Dermis microvascular lymphatic vessel endothelial cell (primary cell): ENCODE data around the gene ATF6. TPM values are rescaled to one million over a fixed set of nuclear protein-coding genes. Genes with fewer than 3 reads are reported as not detected.

Experiments used
- DNase-seq, 2 donors: peaks; one replicate each; pipeline versions ENCODE4 v3.0.0 to v3.0.0-alpha.2; 2010; ENCODE audit warnings: low read depth in 2 of 2
- total RNA-seq: library from RNA; depleted of rRNA; stranded (reverse); fragments of >200 nt; gene quantifications from 2 replicates; pipeline ENCODE4 v1.2.1, GENCODE V29; 2014

ATF6 gene
- total RNA-seq, 1 donor from 2014 or later: 51.5 TPM

DNA sequence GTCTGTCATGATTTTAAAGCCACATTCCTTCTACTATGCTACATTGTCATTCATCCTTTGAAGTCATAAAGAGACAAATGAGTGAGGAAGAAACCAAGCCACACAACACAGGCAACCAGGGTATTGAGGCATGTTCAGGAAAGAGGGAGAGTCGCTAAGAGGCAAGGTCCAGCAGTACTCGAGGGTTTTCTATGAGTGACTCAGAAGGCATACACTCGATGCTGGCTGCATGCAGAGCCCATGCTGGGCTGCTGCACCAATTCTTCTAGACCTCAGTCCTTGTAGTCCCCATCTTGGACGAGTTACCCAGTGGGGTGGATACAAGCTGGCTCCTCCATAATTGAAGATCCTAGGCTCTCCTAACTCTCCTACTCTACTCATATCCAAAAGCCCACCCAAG is 199.9 kb downstream of the ATF6 start:
- DNase-seq: no peak

DNA sequence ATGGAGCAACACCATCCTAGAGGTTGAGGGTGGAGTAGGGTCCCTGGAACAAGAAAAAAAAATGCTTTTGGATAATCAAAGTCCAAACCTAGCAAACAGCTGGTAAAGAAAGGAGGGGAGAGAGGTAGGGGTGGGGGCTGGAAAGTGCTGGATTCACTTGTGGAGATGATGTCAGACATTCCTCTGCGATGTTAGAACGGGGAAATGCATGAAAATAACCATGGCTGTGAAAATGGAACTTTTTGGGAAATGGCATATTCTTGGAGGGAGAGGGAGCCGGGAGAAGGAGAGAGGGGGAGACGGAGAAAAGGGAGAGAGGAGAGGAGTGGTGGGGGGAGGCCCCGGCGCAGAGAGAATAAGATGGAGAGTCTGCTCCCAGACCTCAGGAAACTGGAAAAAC is 203.9 kb downstream of the ATF6 start:
- no peak for DNase-seq

DNA sequence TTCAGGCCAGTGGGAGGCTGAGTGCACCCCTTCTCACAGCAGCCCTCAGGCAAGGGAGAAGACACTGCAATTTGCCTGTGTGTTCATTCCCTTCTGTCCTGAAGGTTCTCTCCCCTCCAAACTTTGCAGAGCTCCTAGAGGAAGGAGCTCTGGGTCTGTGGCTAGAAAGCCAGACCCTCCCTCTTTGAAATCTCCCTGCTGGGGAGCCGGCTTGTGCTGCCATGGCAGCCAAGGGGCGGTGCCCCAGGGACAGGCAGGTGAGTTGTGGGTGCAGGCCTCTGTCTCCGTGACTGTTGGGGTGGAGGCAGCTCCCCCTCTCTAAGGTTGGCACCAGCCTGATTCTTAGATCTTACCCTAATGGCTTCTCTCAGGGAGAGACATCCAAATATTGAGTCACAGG is 204.5 kb downstream of the ATF6 start:
- no peak for DNase-seq

DNA sequence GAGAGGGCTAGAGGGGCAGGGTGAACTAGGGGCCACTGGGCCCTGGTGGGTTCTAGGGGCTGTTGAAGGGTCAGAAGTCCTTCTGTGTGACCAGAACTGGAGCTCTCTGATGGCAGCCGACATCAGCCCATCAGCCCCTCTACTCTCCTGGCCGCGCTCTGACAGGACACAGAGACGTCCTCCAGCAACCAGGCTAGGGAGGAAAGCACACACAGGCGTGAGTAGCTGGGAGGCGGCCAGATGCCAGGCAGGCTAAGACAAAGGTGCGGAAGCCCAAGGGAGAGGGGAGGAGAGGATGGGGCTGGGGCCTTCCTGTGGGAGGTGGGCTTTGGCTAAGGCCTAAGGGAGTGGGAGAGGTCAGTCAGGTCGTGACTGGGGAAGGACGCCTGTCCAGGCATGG is 206.7 kb downstream of the ATF6 start:
- DNase-seq: no peak

DNA sequence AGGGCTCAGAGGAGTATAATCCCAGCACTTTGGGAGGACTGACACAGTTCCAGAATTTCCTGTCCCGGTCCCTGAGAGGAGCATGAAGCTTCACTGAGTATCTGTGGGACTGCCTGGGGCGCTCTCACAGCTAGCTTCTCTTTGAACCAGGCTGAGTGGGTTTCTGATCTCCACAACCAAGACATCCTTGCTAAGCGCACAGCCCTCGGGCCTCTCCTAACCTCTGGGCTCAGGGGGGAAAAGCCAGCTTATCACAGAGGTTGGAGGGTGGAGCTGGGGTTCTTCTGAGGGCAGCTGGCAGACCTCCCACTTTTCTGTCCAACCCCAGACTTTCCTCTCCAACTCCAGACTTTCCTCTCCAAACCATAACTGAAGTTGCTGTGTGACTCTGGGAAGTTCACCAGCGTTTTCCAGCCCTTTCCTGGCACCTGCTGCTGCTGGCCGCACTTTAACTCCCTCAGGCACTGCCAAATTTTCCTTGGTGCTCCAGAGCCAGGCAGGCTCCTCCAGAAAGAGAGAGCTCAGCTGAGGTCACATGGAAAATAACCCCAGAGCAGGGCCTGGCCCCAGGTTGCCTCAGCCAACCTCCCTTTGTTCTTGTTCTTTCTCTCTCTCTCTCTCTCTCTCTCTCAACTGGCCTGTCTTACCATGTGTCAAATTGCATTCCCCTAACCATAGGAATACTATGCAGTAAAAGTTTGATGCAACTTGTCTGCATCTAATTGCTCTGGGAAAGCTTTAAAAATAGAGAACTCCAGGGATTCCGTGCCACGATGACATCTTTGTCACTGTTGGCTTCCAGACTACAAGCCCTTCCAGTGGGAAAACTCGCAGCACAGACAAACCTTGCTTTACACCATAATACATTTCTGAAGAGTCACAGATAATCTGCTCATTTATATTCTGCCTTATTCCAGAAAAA is 208.1 kb downstream of the ATF6 start:
- no peak for DNase-seq

DNA sequence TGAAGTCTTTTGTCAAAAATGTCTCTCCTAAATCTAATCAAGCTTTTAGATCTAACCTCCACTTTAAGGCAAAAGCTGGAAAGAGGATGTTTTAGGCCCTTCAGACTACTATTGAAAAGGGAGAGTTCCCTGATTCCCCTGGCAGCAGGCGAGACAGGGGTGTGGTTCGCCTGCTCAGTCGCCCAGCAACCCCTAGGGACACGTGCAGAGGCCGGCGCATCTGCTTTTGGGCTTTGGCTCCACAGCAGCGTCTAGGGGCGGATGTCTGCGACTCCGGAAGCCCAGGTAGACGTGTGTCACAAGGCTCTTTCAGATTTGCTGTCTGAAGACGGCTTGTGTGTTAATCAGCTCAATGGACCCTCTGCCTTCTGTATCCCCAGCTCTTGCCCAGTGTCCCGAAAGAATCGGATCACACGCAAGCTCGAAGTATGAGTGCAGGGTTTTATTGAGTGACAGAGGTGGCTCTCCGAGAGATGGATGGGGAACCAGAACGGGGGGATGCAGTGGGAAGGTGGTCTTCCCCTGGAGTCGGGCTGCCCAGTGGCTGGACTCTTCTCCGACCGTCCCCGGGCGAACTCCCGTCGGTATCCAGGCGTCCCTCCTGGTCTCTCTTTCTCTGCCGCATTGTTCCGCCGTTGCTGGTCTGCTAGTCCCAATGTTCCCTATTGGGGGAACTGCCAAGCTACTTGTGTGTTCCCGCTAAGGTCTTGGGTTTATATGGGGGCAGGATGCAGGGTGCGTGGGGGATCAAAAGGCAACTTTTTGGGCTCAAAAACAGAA is 212.1 kb downstream of the ATF6 start:
- no peak for DNase-seq

DNA sequence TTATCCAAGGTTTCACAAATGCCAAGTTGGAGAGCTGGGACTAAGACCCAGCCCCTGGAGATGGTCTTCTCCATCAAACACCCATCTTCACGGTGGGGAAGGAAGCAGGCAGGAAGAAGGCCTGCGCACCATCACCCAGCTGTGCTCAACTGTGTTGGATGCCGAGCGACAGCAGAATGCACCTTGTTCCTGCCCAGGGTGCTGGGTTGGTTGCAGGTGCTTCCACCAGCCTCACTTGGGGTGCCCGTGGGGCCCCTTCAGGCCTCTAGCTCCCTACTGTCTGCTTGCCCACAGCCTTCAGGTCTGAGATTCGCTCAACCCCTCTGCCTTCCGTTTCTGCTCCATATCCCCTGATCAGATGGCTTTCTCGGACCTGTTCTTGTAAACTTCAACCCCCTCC is 215.0 kb downstream of the ATF6 start:
- DNase-seq: no peak

DNA sequence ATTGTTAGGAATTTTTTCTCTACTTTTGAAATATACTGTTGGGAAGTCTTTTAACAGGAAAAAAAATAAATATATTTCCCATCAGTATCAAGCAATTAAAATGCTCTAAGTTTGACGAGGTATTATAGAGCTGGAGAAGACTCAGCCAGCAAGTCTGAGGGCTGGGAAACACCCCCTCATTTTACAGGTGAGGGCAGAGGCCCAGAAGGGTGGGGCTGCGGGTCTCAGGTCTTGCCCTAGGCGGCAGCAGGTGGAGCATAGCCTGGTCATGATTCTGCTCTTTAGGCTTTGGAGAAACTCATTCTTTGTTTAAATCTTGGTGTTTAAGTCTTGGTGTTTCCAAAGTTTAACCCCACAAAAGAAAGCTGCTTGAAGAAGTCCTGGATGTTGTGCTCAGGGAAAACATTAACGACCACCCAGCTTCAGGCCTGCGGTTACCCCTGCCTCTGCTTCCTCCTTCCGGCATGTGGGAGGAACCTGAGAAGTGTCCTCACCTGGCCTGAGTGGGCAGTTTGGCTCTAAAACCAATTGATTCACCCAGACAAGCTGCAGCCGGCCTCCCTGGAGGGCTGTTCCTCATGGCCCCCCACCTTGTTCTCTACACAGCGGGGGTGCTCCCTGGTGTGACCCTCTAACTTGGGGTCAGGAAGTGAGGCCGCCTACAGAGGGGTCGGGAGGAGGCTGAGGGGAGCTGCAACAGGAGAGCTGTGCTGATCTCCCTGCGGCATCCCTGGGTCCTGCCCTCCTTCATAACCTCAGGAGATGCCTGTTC is 215.8 kb downstream of the ATF6 start:
- no peak for DNase-seq

DNA sequence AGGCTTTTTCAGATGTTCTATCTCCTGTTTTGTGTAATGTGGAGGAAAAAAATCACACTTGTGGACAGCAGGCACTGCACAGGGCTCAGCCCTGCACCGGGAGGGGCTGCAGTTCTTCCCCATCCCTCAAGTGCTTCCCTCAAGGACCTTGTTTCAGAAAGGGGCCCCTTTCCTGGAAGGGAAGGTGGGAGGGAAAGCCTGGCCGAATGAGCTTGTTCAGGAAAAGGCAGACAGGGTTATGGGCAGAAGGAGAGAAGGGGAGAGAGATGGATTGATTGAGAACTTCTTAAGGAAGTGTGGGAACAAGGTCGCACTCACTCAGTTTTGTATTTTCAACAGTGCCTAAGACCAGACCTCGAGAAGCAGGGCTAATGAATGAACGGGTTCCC is 216.4 kb downstream of the ATF6 start:
- no peak for DNase-seq

DNA sequence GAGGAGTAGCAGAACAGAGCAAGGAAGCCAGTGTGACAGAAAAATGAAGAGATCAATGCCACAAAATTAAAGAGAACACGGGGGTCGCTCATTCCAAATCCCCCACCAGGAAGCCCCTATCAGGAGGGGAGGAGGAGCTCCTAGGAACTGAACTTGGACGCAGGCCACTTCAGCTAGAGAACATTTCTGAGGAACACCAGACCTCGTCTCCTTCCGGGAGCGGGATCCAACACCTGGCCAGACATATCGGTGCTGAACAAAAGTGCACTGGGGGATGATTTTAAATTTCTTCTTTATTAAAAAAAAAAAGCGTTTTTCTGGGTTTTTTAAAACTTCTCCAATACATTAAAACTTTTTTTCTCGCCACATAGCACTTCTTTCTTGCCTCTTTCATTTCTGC is 216.8 kb downstream of the ATF6 start:
- no peak for DNase-seq

DNA sequence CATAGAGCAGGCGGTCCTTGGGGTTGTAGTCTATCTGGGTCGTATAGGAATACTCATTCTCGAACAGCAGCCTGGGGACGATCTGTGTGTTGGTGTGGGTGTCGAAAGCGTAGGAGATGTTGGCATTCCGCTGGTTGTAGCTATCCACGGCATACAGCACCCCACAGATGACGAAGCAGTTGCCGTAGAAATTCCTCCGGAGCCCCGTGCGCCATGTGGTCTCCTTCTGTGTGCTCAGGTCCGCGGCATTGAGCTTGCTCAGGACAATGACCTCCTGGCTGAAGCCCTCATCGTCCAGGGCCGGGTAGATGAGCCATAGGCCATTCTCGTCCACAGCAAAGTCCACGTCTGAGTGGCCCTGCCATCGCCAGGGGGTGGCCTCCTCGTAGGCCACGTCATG is 217.6 kb downstream of the ATF6 start:
- DNase-seq: no peak

DNA sequence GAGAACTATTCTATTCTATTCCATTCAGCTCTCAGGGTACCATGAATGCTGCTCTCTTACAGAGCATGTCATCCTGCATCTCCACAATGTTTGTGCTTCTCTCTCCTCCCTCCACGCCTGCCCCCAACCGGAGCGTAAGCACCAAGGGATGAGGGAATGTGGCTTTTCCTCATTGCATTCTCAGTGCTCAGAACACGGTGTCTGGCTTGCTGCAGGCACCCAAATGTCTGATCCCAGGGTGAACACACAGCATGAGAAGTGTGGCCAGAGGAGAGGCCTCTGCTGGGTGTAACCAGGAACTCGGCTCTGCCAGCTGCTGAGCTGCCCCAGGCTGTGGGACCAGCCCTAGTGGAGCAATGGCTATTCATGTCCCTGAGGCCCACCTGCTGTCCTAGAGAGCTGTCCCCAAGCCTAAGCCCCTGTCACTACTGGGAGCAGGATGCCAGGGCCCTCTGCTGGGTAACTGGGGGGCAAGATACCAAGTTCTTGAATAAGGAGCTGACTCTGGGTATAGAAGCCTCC is 219.2 kb downstream of the ATF6 start:
- no peak for DNase-seq

DNA sequence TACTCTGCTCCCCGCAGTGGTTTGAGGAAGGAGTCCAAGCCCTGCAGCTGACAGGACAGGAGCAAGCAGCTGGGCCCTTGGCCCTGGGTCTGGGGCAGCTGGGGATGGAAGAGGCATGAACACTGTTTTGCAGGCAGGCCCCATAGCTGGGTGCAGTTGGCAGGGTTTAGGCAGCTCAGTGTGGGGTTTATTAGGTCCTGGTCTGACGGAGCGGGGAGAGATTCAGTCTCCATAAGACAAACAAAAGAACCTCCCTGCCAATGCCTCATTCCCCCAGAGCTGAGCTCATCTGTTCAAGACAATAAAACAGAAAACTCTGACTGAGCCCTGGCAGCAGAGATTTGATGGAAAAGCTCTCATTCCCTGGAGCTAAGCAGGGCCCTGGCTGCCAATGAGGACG is 220.2 kb downstream of the ATF6 start:
- no peak for DNase-seq

DNA sequence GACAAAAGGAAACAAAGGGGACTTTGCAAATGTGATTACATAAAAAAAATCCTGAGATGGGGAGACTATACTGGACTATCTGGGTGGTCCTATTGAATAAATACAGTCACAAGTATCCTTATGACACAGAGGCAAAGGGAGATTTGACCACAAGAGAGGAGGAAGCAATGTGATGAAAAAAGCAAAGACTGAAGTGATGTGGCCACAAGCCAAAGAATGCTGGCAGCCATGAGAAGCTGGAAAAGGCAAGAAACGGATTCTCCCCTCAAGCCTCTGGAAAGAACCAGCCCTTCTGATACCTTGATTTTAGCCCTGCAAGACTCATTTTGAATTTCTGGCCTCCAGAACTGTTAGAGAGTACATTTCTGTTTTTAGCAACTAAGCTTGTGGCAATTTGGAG is 221.2 kb downstream of the ATF6 start:
- no peak for DNase-seq

DNA sequence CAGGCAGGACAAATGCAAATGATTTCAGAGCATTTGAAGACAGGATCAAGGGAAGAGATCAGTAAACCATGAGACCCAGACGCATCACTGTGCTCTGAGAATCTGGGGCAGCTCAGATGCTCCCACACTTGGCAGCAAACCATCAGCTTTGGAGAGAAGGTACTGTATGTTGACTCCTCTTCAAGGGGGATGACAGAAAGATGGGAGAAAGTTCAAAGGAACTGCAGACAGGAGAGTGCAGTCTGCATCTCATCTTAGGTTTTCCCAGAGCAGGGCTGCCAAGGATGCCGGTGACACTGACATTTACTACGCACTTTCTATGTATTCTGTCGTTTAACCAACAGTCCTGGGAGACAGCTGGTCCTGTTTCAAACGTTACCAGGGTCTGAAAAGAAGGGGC is 221.8 kb downstream of the ATF6 start:
- no peak for DNase-seq

DNA sequence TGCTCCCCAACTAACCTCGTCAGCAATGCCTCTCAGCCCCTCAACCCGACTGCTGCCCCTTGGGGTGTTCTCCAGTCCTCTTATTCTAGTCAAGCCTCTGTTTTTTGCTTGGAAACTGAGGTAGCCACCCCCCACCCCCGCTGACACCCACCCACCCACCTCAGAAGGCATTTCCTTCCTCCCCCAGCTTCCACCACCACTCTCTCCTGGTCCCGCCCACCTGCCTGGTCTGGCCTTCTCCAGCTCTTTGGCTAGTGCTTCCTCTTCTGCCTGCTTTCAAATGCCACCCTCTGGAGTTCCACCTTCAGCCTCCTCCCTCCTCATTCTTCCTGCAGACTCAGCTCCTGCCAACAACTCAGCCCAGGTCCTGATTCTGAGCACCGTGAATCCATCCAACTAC is 222.3 kb downstream of the ATF6 start:
- no peak for DNase-seq

DNA sequence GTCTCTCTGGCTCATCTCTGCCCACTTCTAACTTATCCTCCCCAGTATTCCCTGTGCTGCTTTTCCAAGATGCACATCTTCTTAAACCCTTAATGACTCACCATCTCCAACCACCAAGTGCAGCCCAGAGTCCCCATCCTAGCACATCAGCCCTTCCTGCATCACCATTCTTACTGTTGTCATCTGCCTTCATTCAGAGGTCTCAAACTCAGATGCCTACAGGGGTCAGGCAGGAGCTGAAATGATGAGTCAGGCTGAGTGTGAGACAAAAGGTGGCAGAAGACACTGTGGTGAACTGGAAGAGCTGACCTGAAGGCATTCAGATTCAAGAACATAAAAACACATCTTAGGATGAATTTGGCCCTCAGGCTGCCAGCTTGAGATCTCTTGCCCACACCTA is 223.0 kb downstream of the ATF6 start:
- DNase-seq: no peak

DNA sequence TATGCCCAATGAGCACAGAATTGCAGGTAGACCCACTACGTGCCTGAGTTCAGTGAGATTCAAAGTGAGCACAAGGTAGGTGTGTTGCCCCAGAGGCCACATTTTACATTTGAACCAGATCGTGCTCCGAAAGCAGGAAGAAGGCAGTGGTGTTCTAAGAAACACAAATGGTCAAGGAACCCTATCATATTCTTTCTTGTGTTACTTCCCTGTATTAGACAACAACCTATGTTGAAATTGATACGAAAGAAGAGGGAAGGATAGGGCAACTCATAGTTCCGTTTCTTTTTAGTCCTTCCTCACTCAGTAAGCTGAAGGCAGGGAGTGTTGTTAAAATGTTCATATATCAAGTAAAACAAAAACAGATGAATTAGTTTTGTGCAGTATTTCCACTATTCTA is 223.7 kb downstream of the ATF6 start:
- DNase-seq: no peak

DNA sequence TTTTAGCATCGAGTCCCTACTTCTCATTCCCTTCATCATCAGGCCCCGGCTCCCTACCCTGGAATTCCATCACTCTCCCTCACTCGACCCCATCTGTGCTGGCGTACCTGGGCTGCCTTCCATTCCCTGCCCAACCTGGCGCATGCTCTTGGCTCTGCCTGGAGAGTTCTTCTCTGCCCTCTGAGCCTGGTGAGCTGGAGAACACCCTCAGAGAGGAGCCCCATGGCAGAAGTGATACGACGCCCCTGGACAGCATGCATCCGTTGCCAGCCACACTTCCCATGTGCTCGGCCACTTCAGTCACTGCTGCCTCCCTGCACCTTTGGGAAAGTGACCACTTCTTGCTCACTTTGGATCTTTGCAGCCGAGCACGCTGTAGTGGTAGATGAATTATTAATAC is 227.5 kb downstream of the ATF6 start:
- DNase-seq: no peak

DNA sequence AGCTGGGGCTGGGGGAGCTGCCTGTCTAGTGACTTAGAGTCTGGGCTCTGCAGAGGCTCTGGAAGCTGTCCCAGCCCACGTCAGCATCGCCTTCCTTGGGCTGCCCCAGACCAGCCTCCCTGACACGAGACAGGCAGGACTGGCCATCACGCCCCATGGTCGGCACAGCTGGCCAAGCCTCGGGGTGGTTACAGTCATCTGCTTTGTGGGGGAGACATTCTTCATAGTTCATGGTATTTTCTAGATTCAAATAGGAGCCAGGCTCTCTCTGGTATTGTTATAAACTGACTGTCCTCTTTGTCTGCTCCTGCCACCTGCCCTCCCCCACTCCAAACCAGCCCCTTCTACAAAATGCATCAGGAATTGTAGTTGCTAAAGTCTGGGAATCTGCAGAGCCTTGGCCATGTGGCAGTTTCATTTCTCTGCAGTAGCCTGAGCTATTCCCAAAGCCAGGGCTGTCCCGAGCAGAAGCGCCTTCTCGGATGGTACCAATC is 228.1 kb downstream of the ATF6 start:
- DNase-seq: no peak

DNA sequence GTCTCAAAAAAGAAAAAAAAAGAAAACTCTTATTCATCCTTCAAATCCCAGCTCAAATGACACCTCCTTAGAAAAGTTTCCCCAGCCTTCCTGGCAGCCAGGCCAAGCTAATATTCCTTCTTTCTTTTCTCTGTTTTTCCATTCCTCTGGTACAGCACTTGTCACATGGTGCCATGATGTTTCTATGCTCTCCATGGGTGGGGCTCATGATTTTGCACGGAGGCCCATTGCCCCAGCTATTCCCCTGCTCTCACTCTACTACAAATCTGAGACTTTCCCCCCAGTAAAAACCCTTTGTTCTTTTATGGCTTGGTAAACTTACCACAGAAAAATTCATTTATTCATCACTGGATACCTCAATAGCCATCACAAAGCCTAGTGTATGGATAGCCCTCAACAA is 231.0 kb downstream of the ATF6 start:
- DNase-seq: no peak

DNA sequence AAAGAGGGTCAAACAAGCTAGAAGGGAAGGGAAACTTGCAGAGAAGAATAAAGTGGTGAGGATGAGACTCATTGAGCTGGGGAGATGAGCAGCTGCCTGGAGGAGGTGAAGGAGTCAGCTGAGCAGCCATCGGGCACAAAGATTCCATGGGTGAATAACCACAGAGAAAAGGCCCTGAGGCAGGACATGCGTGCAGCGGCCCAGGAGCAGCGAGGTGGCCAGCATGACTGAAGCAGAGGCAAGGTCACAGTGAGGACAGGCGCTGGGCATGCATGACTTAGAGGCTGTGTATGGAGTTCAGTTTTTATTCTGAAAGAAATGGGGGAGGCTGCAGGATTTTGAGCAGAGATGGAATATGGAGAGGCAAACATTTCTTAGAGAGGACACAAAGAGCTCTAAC is 232.7 kb downstream of the ATF6 start:
- no peak for DNase-seq
